Transverse colon (tissue), 4 donors: ENCODE measurements around the gene CCDC88B. TPM values are rescaled to one million over a fixed set of nuclear protein-coding genes. Genes with fewer than 3 reads are reported as not detected.
"Not testable (repeated sequence)": the region's sequence is repeated elsewhere in the genome, so short reads cannot be mapped to it uniquely, and the experiment has no call there.

Source experiments
- DNase-seq: peaks from one replicate; pipeline ENCODE4 v3.0.0-alpha.2; 2019
- H3K27ac ChIP-seq, 4 donors: fragments of 200-600 bp; sonication (generic); 2 replicates each; pipeline ENCODE4 v1.5.1; 2016 to 2018; ENCODE audit warnings: inconsistent platforms in 4 of 4
- H3K27me3 ChIP-seq: fragments of 200-600 bp; sonication (generic); 2 replicates; pipeline ENCODE4 v1.5.1; 2017; ENCODE audit warnings: inconsistent platforms
- H3K36me3 ChIP-seq, 4 donors: fragments of 200-600 bp; sonication (generic); 2 replicates each; pipeline ENCODE4 v1.5.1; 2017 to 2019; ENCODE audit warnings: inconsistent platforms in 4 of 4
- H3K4me1 ChIP-seq, 4 donors: fragments of 200-600 bp; sonication (generic); 2 replicates each; pipeline ENCODE4 v1.5.1; 2017 to 2020; ENCODE audit warnings: inconsistent platforms in 4 of 4
- H3K4me3 ChIP-seq, 4 donors: fragments of 200-600 bp; sonication (generic); 1 replicate in 1 of 4; 2 replicates in 3 of 4; pipeline versions ENCODE4 v1.5.1 to v1.6.1; 2017 to 2019; ENCODE audit warnings: inconsistent platforms in 4 of 4
- H3K9me3 ChIP-seq, 2 donors: fragments of 200-600 bp; sonication (generic); 2 replicates each; pipeline ENCODE4 v1.5.1; 2017 to 2019; ENCODE audit warnings: inconsistent platforms in 2 of 2
- CTCF ChIP-seq, 5 experiments: fragments of 200-600 bp in 3 of 5; fragments of 450-650 bp in 2 of 5; sonication (generic) in 3 of 5; IDR thresholded peaks; 1 replicate in 2 of 5; 2 replicates in 3 of 5; pipeline ENCODE4 v1.5.1; 2016 to 2017; ENCODE audit warnings: antibody characterized with exemption in 5 of 5, inconsistent platforms in 3 of 5, mild to moderate bottlenecking in 2 of 5, moderate library complexity in 1 of 5
- EP300 ChIP-seq: sonication (generic); formaldehyde crosslinking; IDR thresholded peaks from one replicate; pipeline ENCODE4 v1.6.1; 2017; ENCODE audit warnings: antibody characterized with exemption, low read depth
- POLR2A ChIP-seq: fragments of 450-650 bp; IDR thresholded peaks from one replicate; pipeline ENCODE4 v1.6.1; 2016; ENCODE audit warnings: antibody characterized with exemption, mild to moderate bottlenecking, moderate library complexity
- POLR2AphosphoS5 ChIP-seq, 3 donors: sonication (generic); formaldehyde crosslinking; IDR thresholded peaks; one replicate each; pipeline ENCODE4 v1.6.1; 2016; ENCODE audit warnings: antibody characterized with exemption in 3 of 3
- WGBS, 2 donors: methylation state at CpG; one replicate each; pipeline ENCODE4 v1.1.5; 2018; ENCODE audit warnings: low coverage in 1 of 2; 5-methylcytosine and 5-hydroxymethylcytosine counted together
- in situ Hi-C, 4 donors: fragments of 200-750 bp; cut with MboI; loops; one replicate each; pipeline versions ENCODE4 v1.15.0 to v1.15.1; 2017; ENCODE audit warnings: low sequenced_read_pairs in 3 of 4, low pct_ligation_motif_present in 1 of 4, low pct_unique_long_range_greater_than_20kb in 1 of 4
- intact Hi-C: fragments of 100-400 bp; cut with DNase I; formaldehyde crosslinking; loops from one replicate; pipeline ENCODE4 v1.15.1; 2023; ENCODE audit warnings: low total_unique reads
- total RNA-seq, 4 donors: library from RNA; depleted of rRNA; stranded (reverse); fragments of >200 nt; gene quantifications; one replicate each; pipeline ENCODE4 v1.1.0, GENCODE V29; 2016

The CCDC88B gene
- total RNA-seq, 4 donors from 2014 or later = 24.8 to 203 (median 47.1) TPM

GRCh38 chr11:64322925-64323260 lies 17.1 kb upstream of the CCDC88B start:
- intact Hi-C loops = no loop called here
- WGBS, 2 donors = 50 to 74% methylated on average over 1 to 7 of the region's 7 CpGs
- in situ Hi-C loops = no loop called here
- H3K4me1 ChIP-seq = peaks cover 0 to 43% (median 37%) of the 10 kb centered on the region in 4 donors
- H3K9me3 ChIP-seq = no peaks in the 10 kb centered on the region
- TF ChIP-seq POLR2A = no peak
- no peak for DNase-seq
- H3K27me3 ChIP-seq = no peaks in the 10 kb centered on the region
- H3K4me3 ChIP-seq = no peak overlapping the region
- H3K27ac ChIP-seq = peak overlapping the region in 2 of 4 donors; percentile 95 to 99
- H3K36me3 ChIP-seq = no peaks in the 10 kb centered on the region

GRCh38 chr11:64323373-64323772 lies 16.6 kb upstream of the CCDC88B start:
- DNase-seq = no peak
- H3K27ac ChIP-seq = no peak overlapping the region
- H3K9me3 ChIP-seq = no peaks in the 10 kb centered on the region
- 40% methylated on average over 5 of the region's 5 CpGs; no CpG with 5 or more reads in 1 of the 2 donors for WGBS, 2 donors
- TF ChIP-seq EP300 (no peak), CTCF (IDR thresholded peaks at IDR 0.05) (no peak), POLR2A (no peak), POLR2AphosphoS5 (IDR thresholded peaks at IDR 0.05) (no peak)
- H3K4me1 ChIP-seq = peaks cover 0 to 43% (median 40%) of the 10 kb centered on the region in 4 donors
- intact Hi-C loops = no loop called here
- in situ Hi-C loops = no loop called here
- H3K27me3 ChIP-seq = no peaks in the 10 kb centered on the region
- no peak overlapping the region for H3K4me3 ChIP-seq
- H3K36me3 ChIP-seq = no peaks in the 10 kb centered on the region

- peaks cover 0 to 43% (median 39%) of the 10 kb centered on the region in 4 donors for H3K4me1 ChIP-seq
- in situ Hi-C loops, H3K27me3 ChIP-seq, H3K27ac ChIP-seq, H3K36me3 ChIP-seq, H3K9me3 ChIP-seq, intact Hi-C loops, DNase-seq, H3K4me3 ChIP-seq: not testable (repeated sequence)
- 77% methylated on average over 4 of the region's 4 CpGs; no CpG with 5 or more reads in 1 of the 2 donors for WGBS, 2 donors
Measured at GRCh38 chr11:64323984-64324383, 16.0 kb upstream of the CCDC88B start.

GRCh38 chr11:64324692-64325469 lies 15.1 kb upstream of the CCDC88B start:
- DNase-seq = no peak
- 77 to 78% methylated on average over 9 to 11 of the region's 11 CpGs for WGBS, 2 donors
- Histone ChIP-seq H3K27me3 (no peaks in the 10 kb centered on the region), H3K4me1 (peaks cover 0 to 41% (median 35%) of the 10 kb centered on the region in 4 donors), H3K27ac (no peak overlapping the region), H3K36me3 (no peaks in the 10 kb centered on the region), H3K4me3 (no peak overlapping the region), H3K9me3 (no peaks in the 10 kb centered on the region)
- intact Hi-C loops = no loop called here
- TF ChIP-seq EP300 (no peak), POLR2AphosphoS5 (IDR thresholded peaks at IDR 0.05) (no peak), CTCF (IDR thresholded peaks at IDR 0.05) (no peak), POLR2A (no peak)
- in situ Hi-C loops = no loop called here

- in situ Hi-C loops = no loop called here
- intact Hi-C loops = no loop called here
- Histone ChIP-seq H3K27me3 (no peaks in the 10 kb centered on the region), H3K4me3 (no peak overlapping the region), H3K4me1 (peaks cover 10 to 43% (median 38%) of the 10 kb centered on the region in 4 donors), H3K27ac (peak overlapping the region; percentile 57 to 83 (median 74)), H3K36me3 (no peaks in the 10 kb centered on the region), H3K9me3 (no peaks in the 10 kb centered on the region)
- 78 to 83% methylated on average over 1 to 2 of the region's 2 CpGs for WGBS, 2 donors
- no peak for TF ChIP-seq EP300
- TF ChIP-seq CTCF (IDR thresholded peaks at IDR 0.05) = no peak
- TF ChIP-seq POLR2A = no peak
- TF ChIP-seq POLR2AphosphoS5 (IDR thresholded peaks at IDR 0.05) = no peak
- no peak for DNase-seq
Measured at GRCh38 chr11:64327375-64327774, 12.6 kb upstream of the CCDC88B start.
